GM23338 (cell line): ENCODE data around the gene TBL3. TPM values are rescaled to one million over a fixed set of nuclear protein-coding genes. Genes with fewer than 3 reads are reported as not detected.
A peak's percentile ranks its signal among the peaks of the same experiment; 100 is the strongest.

Source experiments
- ATAC-seq: fragments of 200-7000 bp; cut with Tn5 transposase; 3 replicates; pipeline ENCODE4 v1.9.1; 2020
- DNase-seq: peaks from one replicate; pipeline ENCODE4 v3.0.0-alpha.2; 2015; ENCODE audit warnings: low spot score
- H2AFZ ChIP-seq: fragments of 200-600 bp; sonication (generic); 2 replicates; pipeline ENCODE4 v1.8.0; 2016; ENCODE audit warnings: antibody characterized with exemption, mild to moderate bottlenecking, moderate library complexity
- H3F3A ChIP-seq: fragments of 200-600 bp; sonication (generic); replicated peaks from 2 replicates; pipeline ENCODE4 v1.8.0; 2017; ENCODE audit warnings: antibody characterized with exemption, mixed run types, low read depth
- H3K27ac ChIP-seq: fragments of 200-600 bp; sonication (generic); 2 replicates; pipeline ENCODE4 v1.6.1; 2016; ENCODE audit warnings: low read depth
- H3K27me3 ChIP-seq: fragments of 200-600 bp; sonication (generic); 2 replicates; pipeline ENCODE4 v1.8.0; 2016; ENCODE audit warnings: mild to moderate bottlenecking, mixed run types, moderate library complexity; ENCODE audit not compliant: insufficient read depth
- H3K36me3 ChIP-seq: fragments of 200-600 bp; sonication (generic); 2 replicates; pipeline ENCODE4 v1.8.0; 2016; ENCODE audit warnings: mild to moderate bottlenecking; ENCODE audit not compliant: insufficient read depth
- H3K4me1 ChIP-seq: fragments of 200-600 bp; sonication (generic); 2 replicates; pipeline ENCODE4 v1.8.0; 2016; ENCODE audit warnings: mild to moderate bottlenecking, moderate library complexity; ENCODE audit not compliant: insufficient read depth
- H3K4me2 ChIP-seq: fragments of 200-600 bp; sonication (generic); 2 replicates; pipeline ENCODE4 v1.7.1; 2017; ENCODE audit warnings: mixed run types
- H3K4me3 ChIP-seq: fragments of 200-600 bp; sonication (generic); 2 replicates; pipeline ENCODE4 v1.6.1; 2016; ENCODE audit warnings: mixed run types
- H3K79me2 ChIP-seq: fragments of 200-600 bp; sonication (generic); replicated peaks from 2 replicates; pipeline ENCODE4 v1.8.0; 2017; ENCODE audit warnings: mild to moderate bottlenecking; ENCODE audit not compliant: insufficient read depth
- H3K9me2 ChIP-seq: fragments of 200-600 bp; sonication (generic); 2 replicates; pipeline ENCODE4 v1.8.0; 2017; ENCODE audit not compliant: insufficient read depth
- H4K20me1 ChIP-seq: fragments of 200-600 bp; sonication (generic); replicated peaks from 2 replicates; pipeline ENCODE4 v1.8.0; 2017; ENCODE audit warnings: mild to moderate bottlenecking; ENCODE audit not compliant: insufficient read depth
- H3K27ac Mint-ChIP-seq: 2 replicates; pipeline ENCODE4 v1.8.0; 2020; ENCODE audit warnings: inconsistent platforms, mild to moderate bottlenecking, moderate library complexity, mixed read lengths
- H3K27me3 Mint-ChIP-seq: 3 replicates; pipeline ENCODE4 v1.8.0; 2022; ENCODE audit warnings: low read depth, mild to moderate bottlenecking, moderate library complexity, mixed read lengths, inconsistent platforms; ENCODE audit not compliant: insufficient read depth, poor library complexity
- H3K36me3 Mint-ChIP-seq: 3 replicates; pipeline ENCODE4 v1.8.0; 2021; ENCODE audit warnings: low read depth, mild to moderate bottlenecking, inconsistent platforms, moderate library complexity, mixed read lengths
- H3K4me1 Mint-ChIP-seq: 3 replicates; pipeline ENCODE4 v1.8.0; 2020; ENCODE audit warnings: mild to moderate bottlenecking, inconsistent platforms, mixed read lengths
- H3K4me3 Mint-ChIP-seq: 3 replicates; pipeline ENCODE4 v1.8.0; 2021; ENCODE audit warnings: moderate library complexity, mild to moderate bottlenecking, inconsistent platforms, mixed read lengths
- H3K9me3 Mint-ChIP-seq: 3 replicates; pipeline ENCODE4 v1.8.0; 2020; ENCODE audit warnings: moderate library complexity, mild to moderate bottlenecking, inconsistent platforms, mixed read lengths
- CREB1 ChIP-seq: fragments of 250-450 bp; sonication (Bioruptor Pico); IDR thresholded peaks from 2 replicates; pipeline ENCODE4 v1.5.0; 2020; ENCODE audit warnings: low read depth, mild to moderate bottlenecking, moderate library complexity
- ETS1 ChIP-seq: IDR thresholded peaks from 2 replicates; pipeline ENCODE4 v1.6.1; 2016; ENCODE audit warnings: antibody characterized with exemption
- EZH2 ChIP-seq: fragments of 200-600 bp; sonication (generic); IDR thresholded peaks from one replicate; pipeline ENCODE4 v1.8.0; 2017; ENCODE audit warnings: antibody characterized with exemption, mild to moderate bottlenecking, low read depth; ENCODE audit not compliant: unreplicated experiment
- EZH2phosphoT487 ChIP-seq: fragments of 200-600 bp; sonication (generic); IDR thresholded peaks from one replicate; pipeline ENCODE4 v1.8.1; 2018; ENCODE audit warnings: antibody characterized with exemption; ENCODE audit not compliant: unreplicated experiment
- JUNB ChIP-seq: IDR thresholded peaks from one replicate; pipeline ENCODE4 v1.6.1; 2016; ENCODE audit warnings: antibody characterized with exemption; ENCODE audit not compliant: unreplicated experiment
- NANOG ChIP-seq: IDR thresholded peaks from 2 replicates; pipeline ENCODE4 v1.6.1; 2016; ENCODE audit warnings: antibody characterized with exemption, borderline replicate concordance
- POLR2AphosphoS5 ChIP-seq: IDR thresholded peaks from 2 replicates; pipeline ENCODE4 v1.6.1; 2016; ENCODE audit warnings: antibody characterized with exemption, low read depth
- REST ChIP-seq: IDR thresholded peaks from one replicate; pipeline ENCODE4 v1.6.1; 2018; ENCODE audit warnings: antibody characterized with exemption; ENCODE audit not compliant: unreplicated experiment
- STAT1 ChIP-seq: IDR thresholded peaks from one replicate; pipeline ENCODE4 v1.6.1; 2016; ENCODE audit warnings: antibody characterized with exemption; ENCODE audit not compliant: unreplicated experiment
- ZNF114 ChIP-seq: fragments of 250-450 bp; sonication (Bioruptor Pico); IDR thresholded peaks from 2 replicates; pipeline ENCODE4 v1.5.0; 2020; ENCODE audit warnings: mild to moderate bottlenecking, moderate library complexity
- ZNF331 ChIP-seq: fragments of 250-450 bp; sonication (Bioruptor Pico); IDR thresholded peaks from 2 replicates; pipeline ENCODE4 v1.5.0; 2020; ENCODE audit warnings: low read depth, mild to moderate bottlenecking, moderate library complexity
- long read RNA-seq: library from polyadenylated mRNA; unstranded; transcript quantifications from one replicate; pipeline ENCODE4 v2.0.0, GENCODE V29; 2020; ENCODE audit not compliant: unreplicated experiment
- polyA plus RNA-seq: library from polyadenylated mRNA; unstranded; fragments of >200 nt; fragmentation: Nextera tagmentation; extraction: Ambion mirVana; gene quantifications from 2 replicates; pipeline ENCODE4 v1.2.1, GENCODE V29; 2016
- total RNA-seq: library from RNA; depleted of rRNA; stranded (reverse); fragments of >200 nt; shearing (Covaris generic); gene quantifications from 2 replicates; pipeline ENCODE4 v1.2.3, GENCODE V29; 2014; rRNA removed
- TF ChIP-seq, protein P1 (sequence below): fragments of 250-450 bp; sonication (Bioruptor Pico); IDR thresholded peaks from 2 replicates; pipeline ENCODE4 v1.5.0; 2020; ENCODE audit warnings: mild to moderate bottlenecking, moderate library complexity
- TF ChIP-seq, protein P2 (sequence below), 2 experiments: fragments of 200-600 bp in 1 of 2; sonication (generic) in 1 of 2; conservative IDR thresholded peaks; 2 replicates each; pipeline versions ENCODE4 v1.5.1 to v1.6.1; 2016 to 2017; ENCODE audit warnings: antibody characterized with exemption in 2 of 2, low read depth in 2 of 2, mild to moderate bottlenecking in 2 of 2, moderate library complexity in 1 of 2

The TBL3 gene
- total RNA-seq (122 and 157 TPM in 2 replicates), polyA plus RNA-seq (67.0 and 68.8 TPM in 2 replicates)
- long read RNA-seq, full-length matches to known transcripts, result 35 of 44 reads
- long read RNA-seq, partial matches to known transcripts, result 3 of 44 reads
- long read RNA-seq, other reads (novel, unspliced or antisense), result 6 of 44 reads

DNA sequence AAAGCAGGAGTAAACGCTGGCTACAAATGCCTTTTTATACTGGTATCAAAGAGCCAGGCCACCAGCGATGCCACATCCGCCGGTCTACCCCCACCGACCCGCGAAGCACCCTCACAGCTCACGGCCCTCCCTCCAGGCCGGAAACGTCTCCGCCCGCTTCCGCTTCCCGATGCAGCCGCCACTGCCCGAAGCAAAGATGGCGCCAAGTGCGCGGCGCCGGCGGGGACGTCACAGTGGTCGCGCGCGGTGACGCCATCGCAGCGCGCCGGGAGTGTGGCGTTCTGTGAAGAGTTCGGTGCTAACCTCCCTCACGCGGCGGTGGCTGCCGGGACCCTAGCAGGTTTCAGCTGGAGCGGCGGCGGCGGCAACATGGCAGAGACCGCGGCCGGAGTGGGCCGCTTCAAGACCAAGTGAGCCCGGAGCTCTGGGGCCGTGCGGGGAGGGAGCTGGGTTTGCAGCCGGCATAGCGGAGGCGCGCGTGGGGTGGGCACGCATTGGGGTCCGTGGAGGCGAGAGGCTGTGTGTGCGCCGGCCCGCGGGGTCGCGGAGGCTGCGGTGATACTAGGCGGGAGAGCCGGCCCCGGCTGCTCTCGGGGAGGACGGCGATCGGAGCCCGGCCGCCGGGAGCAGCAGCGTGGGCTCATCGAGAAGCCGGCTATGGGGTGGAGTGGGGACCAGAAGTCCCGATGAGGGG lies at the start of gene TBL3:
TBL3 (plus strand) TSS at position 258 of the 694 bp plus-strand sequence; CDS start at position 370, 112 bp downstream.
- Mint-ChIP-seq H3K9me3 (peaks cover 3% of the 10 kb centered on the region; the same call in 1 of the 3 replicates), H3K27ac (peak within 1 kb of the TSS; percentile 97), H3K4me1 (peaks cover 12% of the 10 kb centered on the region), H3K4me3 (peak within 1 kb of the TSS; percentile 99), H3K27me3 (peaks cover 23% of the 10 kb centered on the region), H3K36me3 (peaks cover 16% of the 10 kb centered on the region)
- no peaks in the 10 kb centered on the region for H3K27me3 ChIP-seq
- no peaks in the 10 kb centered on the region for H3K9me2 ChIP-seq
- H3K27ac ChIP-seq, result peak within 1 kb of the TSS; percentile 82; the same call in 1 of the 2 replicates
- peak within 1 kb of the TSS; percentile 96 for H3K4me3 ChIP-seq
- no peaks in the 10 kb centered on the region; the same call in none of the 2 replicates for H4K20me1 ChIP-seq
- no peaks in the 10 kb centered on the region for H3F3A ChIP-seq
- H3K36me3 ChIP-seq, result no peaks in the 10 kb centered on the region
- H2AFZ ChIP-seq, result peak within 1 kb of the TSS; percentile 80
- ATAC-seq, result peak; percentile 94
- H3K4me1 ChIP-seq, result peaks cover 14% of the 10 kb centered on the region; the same call in 1 of the 2 replicates
- TF ChIP-seq, protein P1, sequence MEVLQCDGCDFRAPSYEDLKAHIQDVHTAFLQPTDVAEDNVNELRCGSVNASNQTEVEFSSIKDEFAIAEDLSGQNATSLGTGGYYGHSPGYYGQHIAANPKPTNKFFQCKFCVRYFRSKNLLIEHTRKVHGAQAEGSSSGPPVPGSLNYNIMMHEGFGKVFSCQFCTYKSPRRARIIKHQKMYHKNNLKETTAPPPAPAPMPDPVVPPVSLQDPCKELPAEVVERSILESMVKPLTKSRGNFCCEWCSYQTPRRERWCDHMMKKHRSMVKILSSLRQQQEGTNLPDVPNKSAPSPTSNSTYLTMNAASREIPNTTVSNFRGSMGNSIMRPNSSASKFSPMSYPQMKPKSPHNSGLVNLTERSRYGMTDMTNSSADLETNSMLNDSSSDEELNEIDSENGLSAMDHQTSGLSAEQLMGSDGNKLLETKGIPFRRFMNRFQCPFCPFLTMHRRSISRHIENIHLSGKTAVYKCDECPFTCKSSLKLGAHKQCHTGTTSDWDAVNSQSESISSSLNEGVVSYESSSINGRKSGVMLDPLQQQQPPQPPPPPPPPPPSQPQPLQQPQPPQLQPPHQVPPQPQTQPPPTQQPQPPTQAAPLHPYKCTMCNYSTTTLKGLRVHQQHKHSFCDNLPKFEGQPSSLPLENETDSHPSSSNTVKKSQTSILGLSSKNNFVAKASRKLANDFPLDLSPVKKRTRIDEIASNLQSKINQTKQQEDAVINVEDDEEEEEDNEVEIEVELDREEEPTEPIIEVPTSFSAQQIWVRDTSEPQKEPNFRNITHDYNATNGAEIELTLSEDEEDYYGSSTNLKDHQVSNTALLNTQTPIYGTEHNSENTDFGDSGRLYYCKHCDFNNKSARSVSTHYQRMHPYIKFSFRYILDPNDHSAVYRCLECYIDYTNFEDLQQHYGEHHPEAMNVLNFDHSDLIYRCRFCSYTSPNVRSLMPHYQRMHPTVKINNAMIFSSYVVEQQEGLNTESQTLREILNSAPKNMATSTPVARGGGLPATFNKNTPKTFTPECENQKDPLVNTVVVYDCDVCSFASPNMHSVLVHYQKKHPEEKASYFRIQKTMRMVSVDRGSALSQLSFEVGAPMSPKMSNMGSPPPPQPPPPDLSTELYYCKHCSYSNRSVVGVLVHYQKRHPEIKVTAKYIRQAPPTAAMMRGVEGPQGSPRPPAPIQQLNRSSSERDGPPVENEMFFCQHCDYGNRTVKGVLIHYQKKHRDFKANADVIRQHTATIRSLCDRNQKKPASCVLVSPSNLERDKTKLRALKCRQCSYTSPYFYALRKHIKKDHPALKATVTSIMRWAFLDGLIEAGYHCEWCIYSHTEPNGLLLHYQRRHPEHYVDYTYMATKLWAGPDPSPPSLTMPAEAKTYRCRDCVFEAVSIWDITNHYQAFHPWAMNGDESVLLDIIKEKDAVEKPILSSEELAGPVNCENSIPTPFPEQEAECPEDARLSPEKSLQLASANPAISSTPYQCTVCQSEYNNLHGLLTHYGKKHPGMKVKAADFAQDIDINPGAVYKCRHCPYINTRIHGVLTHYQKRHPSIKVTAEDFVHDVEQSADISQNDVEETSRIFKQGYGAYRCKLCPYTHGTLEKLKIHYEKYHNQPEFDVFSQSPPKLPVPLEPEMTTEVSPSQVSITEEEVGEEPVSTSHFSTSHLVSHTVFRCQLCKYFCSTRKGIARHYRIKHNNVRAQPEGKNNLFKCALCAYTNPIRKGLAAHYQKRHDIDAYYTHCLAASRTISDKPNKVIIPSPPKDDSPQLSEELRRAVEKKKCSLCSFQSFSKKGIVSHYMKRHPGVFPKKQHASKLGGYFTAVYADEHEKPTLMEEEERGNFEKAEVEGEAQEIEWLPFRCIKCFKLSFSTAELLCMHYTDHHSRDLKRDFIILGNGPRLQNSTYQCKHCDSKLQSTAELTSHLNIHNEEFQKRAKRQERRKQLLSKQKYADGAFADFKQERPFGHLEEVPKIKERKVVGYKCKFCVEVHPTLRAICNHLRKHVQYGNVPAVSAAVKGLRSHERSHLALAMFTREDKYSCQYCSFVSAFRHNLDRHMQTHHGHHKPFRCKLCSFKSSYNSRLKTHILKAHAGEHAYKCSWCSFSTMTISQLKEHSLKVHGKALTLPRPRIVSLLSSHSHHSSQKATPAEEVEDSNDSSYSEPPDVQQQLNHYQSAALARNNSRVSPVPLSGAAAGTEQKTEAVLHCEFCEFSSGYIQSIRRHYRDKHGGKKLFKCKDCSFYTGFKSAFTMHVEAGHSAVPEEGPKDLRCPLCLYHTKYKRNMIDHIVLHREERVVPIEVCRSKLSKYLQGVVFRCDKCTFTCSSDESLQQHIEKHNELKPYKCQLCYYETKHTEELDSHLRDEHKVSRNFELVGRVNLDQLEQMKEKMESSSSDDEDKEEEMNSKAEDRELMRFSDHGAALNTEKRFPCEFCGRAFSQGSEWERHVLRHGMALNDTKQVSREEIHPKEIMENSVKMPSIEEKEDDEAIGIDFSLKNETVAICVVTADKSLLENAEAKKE, result no peak
- TF ChIP-seq ZNF331 (no peak), JUNB (no peak), NANOG (no peak), ZNF114 (CRISPR knock-in tag) (no peak), EZH2 (no peak), EZH2phosphoT487 (no peak), STAT1 (no peak), POLR2AphosphoS5 (peak; percentile 93), CREB1 (CRISPR knock-in tag) (peak; percentile 100), REST (no peak), ETS1 (peak; percentile 99)
- TF ChIP-seq, protein P2, sequence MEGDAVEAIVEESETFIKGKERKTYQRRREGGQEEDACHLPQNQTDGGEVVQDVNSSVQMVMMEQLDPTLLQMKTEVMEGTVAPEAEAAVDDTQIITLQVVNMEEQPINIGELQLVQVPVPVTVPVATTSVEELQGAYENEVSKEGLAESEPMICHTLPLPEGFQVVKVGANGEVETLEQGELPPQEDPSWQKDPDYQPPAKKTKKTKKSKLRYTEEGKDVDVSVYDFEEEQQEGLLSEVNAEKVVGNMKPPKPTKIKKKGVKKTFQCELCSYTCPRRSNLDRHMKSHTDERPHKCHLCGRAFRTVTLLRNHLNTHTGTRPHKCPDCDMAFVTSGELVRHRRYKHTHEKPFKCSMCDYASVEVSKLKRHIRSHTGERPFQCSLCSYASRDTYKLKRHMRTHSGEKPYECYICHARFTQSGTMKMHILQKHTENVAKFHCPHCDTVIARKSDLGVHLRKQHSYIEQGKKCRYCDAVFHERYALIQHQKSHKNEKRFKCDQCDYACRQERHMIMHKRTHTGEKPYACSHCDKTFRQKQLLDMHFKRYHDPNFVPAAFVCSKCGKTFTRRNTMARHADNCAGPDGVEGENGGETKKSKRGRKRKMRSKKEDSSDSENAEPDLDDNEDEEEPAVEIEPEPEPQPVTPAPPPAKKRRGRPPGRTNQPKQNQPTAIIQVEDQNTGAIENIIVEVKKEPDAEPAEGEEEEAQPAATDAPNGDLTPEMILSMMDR (conservative IDR thresholded peaks at IDR 0.05; ENCODE audit: low read depth in 2 of 2), result no peak
- H3K79me2 ChIP-seq, result peaks cover 21% of the 10 kb centered on the region
- DNase-seq, result peak; percentile 96
- peak within 1 kb of the TSS; percentile 81 for H3K4me2 ChIP-seq
